ENCODE measurements around the gene UBASH3B.
"Not testable (repeated sequence)": the region's sequence is repeated elsewhere in the genome, so short reads cannot be mapped to it uniquely, and the experiment has no call there.

UBASH3B gene

GRCh38 chr11:122655527-122656072 lies at the start of gene UBASH3B:
TSS of gene UBASH3B (plus strand) at chr11:122655722. CDS start at chr11:122656050, 328 bp downstream.
- DNase-seq: peak; percentile 88

GRCh38 chr11:122607162-122607561 lies 48.4 kb upstream of the UBASH3B start:
- not testable (repeated sequence) for DNase-seq

GRCh38 chr11:122612123-122612824 lies 43.2 kb upstream of the UBASH3B start:
- DNase-seq: no peak

GRCh38 chr11:122616718-122617117 lies 38.8 kb upstream of the UBASH3B start:
- no peak for DNase-seq

GRCh38 chr11:122617297-122617696 lies 38.2 kb upstream of the UBASH3B start:
- no peak for DNase-seq

GRCh38 chr11:122617926-122618325 lies 37.6 kb upstream of the UBASH3B start:
- DNase-seq: no peak

- no peak for DNase-seq
Measured at GRCh38 chr11:122618927-122619326, 36.6 kb upstream of the UBASH3B start.

GRCh38 chr11:122619757-122620156 lies 35.8 kb upstream of the UBASH3B start:
- DNase-seq: no peak

- not testable (repeated sequence) for DNase-seq
Measured at GRCh38 chr11:122625501-122625900, 30.0 kb upstream of the UBASH3B start.

GRCh38 chr11:122625976-122626665 lies 29.4 kb upstream of the UBASH3B start:
- no peak for DNase-seq

GRCh38 chr11:122627745-122628144 lies 27.8 kb upstream of the UBASH3B start:
- DNase-seq: no peak

GRCh38 chr11:122628810-122629555 lies 26.5 kb upstream of the UBASH3B start:
- peak; percentile 26 for DNase-seq

GRCh38 chr11:122632181-122632824 lies 23.2 kb upstream of the UBASH3B start:
- no peak for DNase-seq

GRCh38 chr11:122633219-122633829 lies 22.2 kb upstream of the UBASH3B start:
- peak; percentile 12 for DNase-seq

- no peak for DNase-seq
Measured at GRCh38 chr11:122634501-122634900, 21.0 kb upstream of the UBASH3B start.

- no peak for DNase-seq
Measured at GRCh38 chr11:122637541-122637940, 18.0 kb upstream of the UBASH3B start.

- peak; percentile 66 for DNase-seq
Measured at GRCh38 chr11:122642472-122642922, 13.0 kb upstream of the UBASH3B start.

GRCh38 chr11:122642971-122643370 lies 12.6 kb upstream of the UBASH3B start:
- DNase-seq: no peak

- DNase-seq: no peak
Measured at GRCh38 chr11:122645847-122646246, 9.7 kb upstream of the UBASH3B start.

- no peak for DNase-seq
Measured at GRCh38 chr11:122646549-122647340, 8.8 kb upstream of the UBASH3B start.

GRCh38 chr11:122647736-122648275 lies 7.7 kb upstream of the UBASH3B start:
- DNase-seq: no peak

Measured in amniotic stem cell (primary cell).